ENCODE results near the gene ADPRHL1.
A peak's percentile ranks its signal among the peaks of the same experiment; 100 is the strongest.
"Not testable (repeated sequence)": the region's sequence is repeated elsewhere in the genome, so short reads cannot be mapped to it uniquely, and the experiment has no call there.

The ADPRHL1 gene

DNA sequence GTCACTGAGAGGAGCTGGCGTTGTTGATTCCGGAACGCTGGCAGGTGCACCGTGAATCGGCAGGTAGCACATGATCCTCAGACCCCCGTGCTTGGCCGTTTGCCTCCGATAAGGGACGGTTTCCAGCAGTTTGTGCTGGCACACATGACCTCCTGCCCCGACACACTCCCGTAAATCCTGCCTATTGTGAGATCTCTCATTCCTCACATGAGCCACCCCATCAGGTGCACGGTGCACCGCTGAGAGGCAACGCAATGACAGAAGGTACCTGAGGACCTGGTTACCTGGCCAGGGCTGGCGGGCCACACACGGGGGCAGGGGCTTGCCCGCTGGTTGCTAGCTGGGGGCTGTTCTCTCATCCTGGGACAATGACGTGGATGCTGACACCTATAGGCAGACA is 2.1 kb upstream of the ADPRHL1 start:
- DNase-seq (ENCODE audit: low read depth in 3 of 3) = no peak

DNA sequence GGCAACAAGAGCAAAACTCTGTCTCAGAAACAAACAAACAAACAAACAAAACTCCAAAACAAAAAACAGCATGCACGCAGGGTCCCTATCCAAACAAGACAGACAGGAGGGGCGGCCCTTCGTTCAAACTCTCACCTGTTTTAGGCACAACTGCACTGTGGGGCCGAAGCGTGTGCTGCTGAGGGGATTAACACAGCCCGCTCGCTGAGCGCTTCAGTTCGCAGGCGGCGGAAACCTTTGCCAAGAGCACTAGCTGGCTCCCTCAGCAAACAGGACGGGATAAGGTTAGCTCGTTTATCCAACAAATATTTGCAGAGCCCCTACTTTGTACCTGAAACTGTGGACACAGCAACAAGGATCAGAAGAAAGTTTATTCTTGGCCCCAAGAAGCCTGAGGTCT is 1.6 kb upstream of the ADPRHL1 start:
- DNase-seq (ENCODE audit: low read depth in 3 of 3) = no peak

DNA sequence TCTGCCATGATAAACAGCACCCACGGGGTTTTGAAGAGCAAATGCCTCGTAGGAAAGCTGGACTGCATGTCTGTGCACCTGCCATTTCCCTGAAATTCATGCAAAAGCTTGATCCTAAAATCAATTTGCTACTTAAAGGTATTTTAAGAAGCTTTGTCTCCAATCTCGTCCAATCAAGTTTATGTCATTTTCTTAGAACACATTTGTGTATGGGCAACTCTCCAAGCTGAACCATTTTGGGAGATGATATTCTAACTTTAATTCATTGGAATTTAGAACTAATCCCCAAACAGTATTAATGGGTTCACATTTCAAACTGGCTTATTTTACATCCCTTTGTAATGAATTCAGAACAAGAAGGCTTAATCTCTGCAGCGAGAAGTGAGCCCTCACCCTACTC is 822 bp downstream of the ADPRHL1 start:
- no peak for DNase-seq (ENCODE audit: low read depth in 3 of 3)

DNA sequence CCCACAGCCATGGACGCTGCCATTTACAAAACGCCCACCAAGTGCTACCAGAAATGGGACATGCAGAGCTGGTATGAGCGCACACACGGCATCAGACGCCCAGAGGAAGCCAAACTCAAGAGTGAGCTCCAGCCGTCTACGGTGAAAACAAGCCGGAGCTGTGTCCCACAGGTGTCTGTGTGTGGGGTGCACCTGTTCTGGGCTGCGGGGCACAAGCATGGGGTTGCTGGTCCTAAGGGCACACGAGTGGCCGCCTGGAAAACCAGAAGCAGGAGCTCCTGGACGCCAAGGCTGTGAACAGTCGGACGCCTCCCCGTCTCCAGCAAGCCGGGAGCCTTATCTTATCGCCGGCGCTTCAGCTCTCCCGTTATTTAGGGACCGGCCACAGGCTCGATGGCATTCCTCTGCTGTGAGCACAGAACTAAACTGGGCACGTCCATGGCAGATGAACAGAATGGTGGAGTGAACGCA is 1.3 kb downstream of the ADPRHL1 start:
- DNase-seq (ENCODE audit: low read depth in 3 of 3) = no peak

DNA sequence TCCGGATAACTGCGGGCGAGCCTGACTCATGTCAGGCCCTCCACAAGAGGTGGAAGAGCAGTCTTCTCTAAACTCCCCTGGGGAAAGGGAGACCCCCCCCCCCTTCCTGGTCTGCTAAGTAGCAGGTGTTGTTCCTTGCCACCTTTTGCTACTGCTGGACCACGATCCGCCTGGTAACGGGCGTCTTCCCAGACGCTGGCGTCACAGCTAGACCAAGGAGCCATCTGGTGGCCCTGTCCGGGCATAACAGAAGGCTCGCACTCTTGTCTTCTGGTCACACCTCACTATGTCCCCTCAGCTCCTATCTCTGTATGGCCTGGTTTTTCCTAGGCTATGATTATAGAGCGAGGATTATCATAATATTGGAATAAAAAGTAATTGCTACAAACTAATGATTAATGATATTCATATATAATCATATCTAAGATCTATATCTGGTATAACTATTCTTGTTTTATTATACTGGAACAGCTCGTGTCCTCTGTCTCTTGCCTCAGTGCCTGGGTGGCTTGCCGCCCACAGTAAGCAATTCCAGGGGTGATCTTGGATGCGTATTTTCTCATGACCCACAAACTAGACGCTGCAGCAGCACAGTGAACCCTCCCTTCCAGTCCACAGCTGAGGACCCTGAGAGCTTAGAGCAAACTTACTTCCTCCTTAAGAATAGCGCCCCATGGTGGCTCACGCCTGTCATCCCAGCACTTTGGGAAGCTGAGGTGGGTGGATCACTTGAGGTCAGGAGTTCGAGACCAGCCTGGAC is 2.2 kb downstream of the ADPRHL1 start:
- not testable (repeated sequence) for DNase-seq (ENCODE audit: low read depth in 3 of 3)

DNA sequence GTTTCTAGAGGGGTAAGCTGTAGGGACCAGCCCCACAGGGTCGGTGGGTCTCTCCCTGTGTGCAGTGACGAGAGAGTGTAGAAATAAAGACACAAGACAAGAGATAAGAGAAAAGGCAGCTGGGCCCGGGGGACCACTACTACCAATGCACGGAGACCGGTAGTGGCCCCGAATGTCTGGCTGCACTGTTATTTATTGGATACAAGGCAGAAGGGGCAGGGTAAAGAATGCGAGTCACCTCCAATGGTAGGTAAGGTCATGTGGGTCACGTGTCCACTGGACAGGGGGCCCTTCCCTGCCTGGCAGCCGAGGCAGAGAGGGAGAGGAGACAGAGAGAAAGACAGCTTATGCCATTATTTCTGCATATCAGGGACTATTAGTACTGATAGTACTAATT is 2.9 kb downstream of the ADPRHL1 start:
- DNase-seq (ENCODE audit: low read depth in 3 of 3) = not testable (repeated sequence)

DNA sequence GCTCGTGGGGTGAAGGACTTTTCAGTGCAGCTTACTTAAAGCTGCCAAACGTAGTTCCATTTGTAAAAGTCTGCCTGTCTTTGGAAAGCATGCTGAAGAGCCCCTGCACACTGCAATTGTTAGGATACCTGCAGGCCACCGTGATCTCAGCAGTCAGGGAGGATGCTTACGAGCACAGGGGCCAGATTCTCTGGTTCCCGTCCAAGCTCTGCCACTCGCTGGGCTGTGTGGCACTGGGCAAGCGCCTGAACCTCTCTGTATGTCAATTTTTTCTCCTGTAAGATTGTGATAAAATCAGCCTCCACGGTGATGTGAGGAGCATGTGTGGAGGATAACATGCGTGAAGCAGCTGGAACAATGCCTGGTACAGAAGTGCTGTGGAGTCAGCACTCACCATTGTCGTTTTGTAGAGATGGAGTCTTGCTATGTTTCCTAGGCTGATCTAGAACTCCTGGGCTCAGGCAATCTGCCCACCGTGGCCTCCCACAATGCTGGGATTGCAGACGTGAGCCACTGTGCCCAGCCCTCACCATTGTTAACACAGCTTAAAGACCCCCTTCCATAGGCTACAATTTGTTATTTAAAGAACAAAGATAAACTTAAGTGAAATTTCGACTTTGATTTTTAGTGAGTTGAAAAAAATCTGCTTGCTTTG is 3.5 kb downstream of the ADPRHL1 start:
- DNase-seq (ENCODE audit: low read depth in 3 of 3) = no peak

DNA sequence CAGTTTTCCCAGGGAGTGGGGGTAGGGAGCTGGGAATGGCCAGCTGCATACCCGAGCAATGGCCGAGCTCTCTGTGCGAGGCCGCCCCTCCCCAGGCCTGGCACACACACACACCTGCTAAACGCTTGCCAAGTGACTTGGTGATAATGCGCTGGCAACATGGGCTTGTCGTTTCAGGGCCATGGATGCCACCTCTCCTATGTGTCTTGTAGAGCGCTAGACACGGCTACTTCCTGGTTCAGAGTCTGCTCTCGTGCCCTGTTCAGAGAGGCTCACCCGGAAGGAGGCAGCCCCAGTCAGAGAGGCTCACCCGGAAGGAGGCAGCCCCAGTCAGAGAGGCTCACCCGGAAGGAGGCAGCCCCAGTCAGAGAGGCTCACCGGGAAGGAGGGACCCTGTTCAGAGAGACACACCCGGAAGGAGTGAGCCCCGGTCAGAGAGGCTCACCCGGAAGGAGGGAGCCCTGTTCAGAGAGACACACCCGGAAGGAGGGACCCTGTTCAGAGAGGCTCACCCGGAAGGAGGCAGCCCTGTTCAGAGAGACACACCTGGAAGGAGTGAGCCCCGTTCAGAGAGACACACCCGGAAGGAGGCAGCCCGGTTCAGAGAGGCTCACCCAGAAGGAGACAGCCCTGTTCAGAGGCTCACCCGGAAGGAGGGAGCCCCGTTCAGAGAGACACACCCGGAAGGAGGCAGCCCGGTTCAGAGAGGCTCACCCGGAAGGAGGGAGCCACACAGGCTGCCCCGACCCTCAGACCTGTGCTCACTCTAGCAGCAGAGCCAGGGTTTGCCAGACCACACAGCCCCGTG is 4.2 kb downstream of the ADPRHL1 start:
- peak in 1 of 3 experiments; percentile 52 for DNase-seq (ENCODE audit: low read depth in 3 of 3)

DNA sequence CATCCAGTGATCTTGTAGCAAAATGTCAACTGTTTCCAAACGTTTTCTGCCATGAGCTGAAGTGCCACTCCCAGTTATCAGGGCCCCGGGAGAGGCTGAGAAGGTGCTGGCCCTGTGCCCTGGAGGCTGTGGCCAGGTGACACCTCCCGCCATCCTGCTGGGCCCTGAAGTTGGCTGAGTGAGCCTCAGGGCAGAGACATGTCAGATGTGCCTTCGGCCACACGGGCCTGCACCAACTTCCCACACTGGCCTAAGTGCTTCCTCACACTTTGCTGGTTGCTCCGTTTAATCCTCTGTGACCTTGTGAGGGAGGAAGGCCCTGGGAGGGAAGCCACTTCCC is 4.8 kb downstream of the ADPRHL1 start:
- DNase-seq (ENCODE audit: low read depth in 3 of 3) = no peak

DNA sequence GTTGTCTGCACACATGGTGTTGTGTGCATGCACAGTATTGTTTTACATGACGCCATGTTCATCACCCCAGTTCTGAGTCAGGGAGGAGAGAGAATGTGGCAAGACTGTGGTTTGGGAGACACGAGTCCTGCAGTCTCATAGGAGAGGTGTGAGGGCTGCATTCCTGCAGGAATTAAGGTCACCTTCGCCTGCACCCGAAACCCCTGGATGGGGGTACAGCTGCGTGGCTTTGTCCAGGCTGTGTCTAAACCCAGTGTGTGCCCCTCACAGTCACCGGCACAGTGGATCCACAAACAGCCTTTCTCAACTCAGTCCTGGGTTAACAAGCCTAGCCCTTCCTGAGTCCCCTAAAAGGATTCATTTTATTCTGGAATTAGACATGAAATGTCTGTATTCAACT is 5.7 kb downstream of the ADPRHL1 start:
- no peak for DNase-seq (ENCODE audit: low read depth in 3 of 3)

DNA sequence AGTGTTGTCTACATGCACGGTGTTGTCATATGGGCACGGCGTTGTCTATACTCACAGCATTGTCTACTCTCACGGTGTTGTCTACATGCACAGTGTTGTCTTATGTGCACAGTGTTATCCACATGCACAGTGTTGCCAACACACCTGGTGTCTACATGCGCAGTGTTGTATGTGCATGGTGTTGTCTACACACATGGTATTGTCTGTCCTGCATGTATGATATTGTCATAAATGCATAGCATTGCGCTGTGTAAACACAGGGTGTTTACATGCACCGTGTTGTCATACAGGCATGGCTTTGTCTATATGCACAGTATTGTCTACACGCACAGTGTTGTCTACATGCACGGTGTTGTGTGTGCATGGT is 6.8 kb downstream of the ADPRHL1 start:
- DNase-seq (ENCODE audit: low read depth in 3 of 3) = no peak

DNA sequence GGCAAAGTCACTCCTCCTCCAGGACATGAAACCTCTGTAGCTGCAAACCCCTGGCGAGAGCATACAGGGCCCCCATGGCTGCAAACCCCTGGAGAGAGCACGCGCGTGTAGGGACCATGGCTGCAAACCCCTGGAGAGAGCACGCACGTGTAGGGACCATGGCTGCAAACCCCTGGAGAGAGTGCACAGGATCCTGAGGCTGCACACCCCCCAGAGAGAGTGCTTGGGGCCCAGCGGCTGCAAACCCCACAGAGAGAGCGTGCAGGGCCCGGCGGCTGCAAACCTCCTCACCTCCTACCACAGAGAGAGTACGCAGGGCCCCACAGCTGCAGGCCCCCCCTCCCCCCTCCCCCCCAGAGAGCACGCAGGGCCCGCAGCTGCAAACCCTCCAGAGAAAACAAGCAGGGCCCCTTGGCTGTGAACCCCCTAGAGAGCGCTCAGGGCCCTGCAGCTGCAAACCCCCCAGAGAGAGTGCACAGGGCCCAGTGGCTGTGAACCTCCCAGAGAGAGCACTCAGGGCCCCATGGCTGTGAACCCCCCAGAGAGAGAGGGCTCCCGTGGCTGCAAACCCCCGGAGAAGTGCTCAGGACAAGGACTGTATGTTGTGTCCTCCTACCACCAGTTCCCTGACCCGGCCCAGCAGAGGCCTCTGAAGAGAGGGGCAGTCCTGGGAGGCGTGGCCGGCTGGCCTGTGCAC is 7.3 kb downstream of the ADPRHL1 start:
- DNase-seq (ENCODE audit: low read depth in 3 of 3) = no peak

DNA sequence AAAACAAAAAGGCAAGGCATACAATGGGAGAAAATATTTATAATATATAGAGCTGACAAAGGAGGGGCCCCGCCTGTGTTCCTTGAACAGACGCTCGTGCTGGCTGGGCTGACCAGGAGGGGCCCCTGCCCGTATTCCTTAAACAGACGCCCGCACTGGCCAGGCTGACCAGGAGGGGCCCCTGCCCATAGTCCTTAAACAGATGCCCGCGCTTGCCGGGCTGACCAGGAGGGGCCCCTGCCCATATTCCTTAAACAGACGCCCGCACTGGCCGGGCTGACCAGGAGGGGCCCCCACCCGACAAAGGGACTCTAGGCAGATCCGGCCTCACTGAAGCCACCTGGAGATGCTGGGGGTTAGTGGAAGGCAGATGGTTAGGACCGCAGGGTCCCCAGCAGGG is 9.3 kb downstream of the ADPRHL1 start:
- no peak for DNase-seq (ENCODE audit: low read depth in 3 of 3)

DNA sequence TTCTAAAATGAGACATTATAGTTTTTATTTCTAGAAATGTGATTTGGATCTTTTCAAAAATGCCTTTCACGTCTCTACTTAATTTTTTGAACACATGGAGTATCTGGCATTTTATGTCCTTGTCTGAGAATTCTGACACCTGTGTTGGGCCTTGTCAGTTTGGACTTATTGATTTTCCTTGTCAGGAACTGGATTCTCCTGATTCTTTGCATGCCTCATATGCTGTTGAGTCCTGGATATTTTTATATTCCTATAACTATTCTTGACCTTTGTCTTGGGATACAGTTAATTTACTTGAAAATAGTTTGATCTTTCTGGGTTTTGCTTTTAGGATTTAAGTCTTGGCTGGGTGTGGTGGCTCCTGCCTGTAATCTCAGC is 10.3 kb downstream of the ADPRHL1 start:
- no peak for DNase-seq (ENCODE audit: low read depth in 3 of 3)

DNA sequence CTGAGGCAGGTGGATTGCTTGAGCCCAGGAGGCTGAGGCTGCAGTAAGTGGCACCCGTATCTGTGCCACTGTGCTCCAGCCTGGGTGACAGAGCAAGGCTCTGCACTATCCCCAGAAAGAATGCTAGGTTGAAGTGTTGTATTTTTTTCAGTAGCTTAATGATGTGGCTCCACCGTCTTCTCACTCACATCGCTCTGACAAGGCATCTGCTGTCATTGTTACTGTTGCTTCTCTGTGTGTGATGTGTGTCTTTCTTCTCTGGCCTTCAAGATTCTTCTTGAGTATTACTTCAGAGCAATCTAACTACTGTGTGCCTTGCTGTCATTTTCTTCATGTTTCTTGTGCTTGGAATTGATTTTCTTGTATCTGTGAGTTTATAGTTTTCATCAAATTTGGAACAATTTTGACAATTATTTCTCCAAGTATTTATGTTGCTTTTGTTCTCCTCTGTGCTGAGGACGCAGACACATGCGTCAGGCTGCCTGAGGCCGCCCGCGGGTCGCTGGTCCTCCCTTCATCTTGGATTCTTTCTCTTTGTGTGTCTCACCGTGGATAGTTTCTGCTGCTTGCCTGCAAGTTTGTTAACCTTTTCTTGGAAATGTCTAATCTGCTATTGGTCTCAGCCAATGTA is 10.8 kb downstream of the ADPRHL1 start:
- DNase-seq (ENCODE audit: low read depth in 3 of 3) = no peak

DNA sequence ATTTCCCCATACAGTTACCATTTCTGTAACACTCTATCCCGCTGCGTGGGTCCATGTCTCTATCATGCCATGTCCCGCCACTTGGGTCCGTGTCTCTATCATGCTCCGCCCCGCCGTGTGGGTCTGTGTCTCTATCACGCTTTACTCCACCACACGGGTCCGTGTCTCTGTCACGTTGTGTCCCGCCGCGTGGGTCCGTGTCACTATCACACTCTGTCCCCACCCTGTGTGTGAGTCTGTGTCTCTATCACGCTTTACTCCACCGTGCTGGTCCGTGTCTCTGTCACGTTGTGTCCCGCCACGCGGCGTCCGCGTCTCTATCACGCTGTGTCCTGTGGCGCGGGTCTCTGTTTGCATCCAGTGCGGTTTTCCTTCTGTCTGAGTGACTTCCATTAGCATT is 11.6 kb downstream of the ADPRHL1 start:
- no peak for DNase-seq (ENCODE audit: low read depth in 3 of 3)

DNA sequence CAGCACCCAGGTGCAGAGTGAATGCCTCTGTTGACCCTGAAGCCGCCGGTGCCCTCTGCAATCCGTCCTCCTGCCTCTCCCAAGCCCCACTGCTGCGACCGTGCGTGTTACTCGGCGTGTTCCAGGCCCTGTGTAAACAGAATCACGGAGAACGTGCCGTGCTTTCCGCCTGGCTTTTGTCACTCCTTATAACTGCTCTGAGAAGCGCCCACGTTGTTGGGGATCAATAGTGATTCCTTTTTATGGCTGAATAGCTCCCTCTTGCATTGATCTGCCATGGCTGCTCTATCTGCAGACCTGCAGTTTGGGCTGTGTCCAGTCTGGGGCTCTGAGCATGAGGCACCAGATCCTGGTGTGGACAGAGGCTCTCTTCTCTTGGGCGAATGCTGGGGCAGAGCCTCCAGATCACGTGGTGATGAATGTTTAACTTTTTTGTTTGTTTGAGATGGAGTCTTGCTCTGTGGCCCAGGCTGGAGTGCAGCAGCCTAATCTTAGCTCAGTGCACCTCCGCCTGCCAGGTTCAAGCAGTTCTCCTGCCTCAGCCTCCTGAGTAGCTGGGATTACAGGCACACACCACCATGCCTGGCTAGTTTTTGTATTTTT is 15.8 kb downstream of the ADPRHL1 start:
- DNase-seq (ENCODE audit: low read depth in 3 of 3) = no peak

DNA sequence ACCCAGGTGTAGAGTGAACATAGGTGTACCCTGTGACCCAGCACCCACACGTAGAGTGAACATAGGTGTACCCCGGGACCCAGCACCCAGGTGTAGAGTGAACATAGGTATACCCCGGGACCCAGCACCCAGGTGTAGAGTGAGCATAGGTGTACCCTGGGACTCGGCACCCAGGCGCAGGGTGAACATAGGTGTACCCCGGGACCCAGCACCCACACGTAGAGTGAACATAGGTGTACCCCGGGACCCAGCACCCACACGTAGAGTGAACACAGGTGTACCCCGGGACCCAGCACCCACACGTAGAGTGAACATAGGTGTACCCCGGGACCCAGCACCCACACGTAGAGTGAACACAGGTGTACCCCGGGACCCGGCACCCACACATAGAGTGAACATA is 16.4 kb downstream of the ADPRHL1 start:
- DNase-seq (ENCODE audit: low read depth in 3 of 3) = not testable (repeated sequence)

DNA sequence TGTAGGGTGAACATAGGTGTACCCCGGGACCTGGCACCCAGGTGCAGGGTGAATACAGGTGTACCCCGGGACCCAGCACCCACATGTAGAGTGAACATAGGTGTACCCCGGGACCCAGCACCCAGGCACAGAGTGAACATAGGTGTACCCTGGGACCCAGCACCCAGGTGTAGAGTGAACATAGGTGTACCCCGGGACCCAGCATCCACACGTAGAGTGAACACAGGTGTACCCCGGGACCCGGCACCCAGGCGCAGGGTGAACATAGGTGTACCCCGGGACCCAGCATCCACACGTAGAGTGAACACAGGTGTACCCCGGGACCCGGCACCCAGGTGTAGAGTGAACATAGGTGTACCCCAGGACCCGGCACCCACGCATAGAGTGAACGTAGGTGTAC is 17.4 kb downstream of the ADPRHL1 start:
- not testable (repeated sequence) for DNase-seq (ENCODE audit: low read depth in 3 of 3)

DNA sequence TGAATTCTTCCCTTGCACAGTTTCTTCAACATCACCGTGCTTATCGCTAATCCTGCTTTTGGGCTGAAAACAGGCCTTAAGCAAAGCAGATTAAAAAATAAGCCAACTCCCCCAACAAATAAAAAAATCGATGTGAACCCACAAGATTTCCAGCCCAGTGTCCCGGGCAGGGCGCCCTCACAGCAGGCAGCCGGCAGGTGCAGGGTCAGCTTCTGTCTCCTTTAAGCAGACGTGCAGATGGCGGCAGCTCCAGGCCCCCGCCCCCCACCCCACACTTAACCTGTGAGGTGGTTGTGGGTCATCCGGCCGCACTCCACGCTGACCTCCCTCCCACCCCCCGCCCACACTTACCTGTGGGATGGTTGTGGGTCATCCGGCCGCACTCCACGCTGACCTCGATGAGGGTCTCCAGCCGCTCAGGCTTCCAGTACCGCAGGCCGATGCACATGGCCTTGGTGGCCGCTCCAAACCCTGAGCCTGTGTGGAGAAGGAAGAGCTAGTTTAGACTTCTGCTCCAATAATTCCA is 19.8 kb downstream of the ADPRHL1 start:
- DNase-seq (ENCODE audit: low read depth in 3 of 3) = no peak
